H9 (cell line): ENCODE measurements around the gene JMJD1C. TPM values are rescaled to one million over a fixed set of nuclear protein-coding genes. Genes with fewer than 3 reads are reported as not detected.

Experiments used
- DNase-seq: peaks from one replicate; pipeline ENCODE4 v3.0.0-alpha.2; 2017
- H2AFZ ChIP-seq: one replicate; pipeline ENCODE4 v1.6.1; 2013; ENCODE audit warnings: mild to moderate bottlenecking, low read length, control low read depth, moderate library complexity
- H2AK5ac ChIP-seq: 2 replicates; pipeline ENCODE4 v1.6.1; 2013; ENCODE audit warnings: low read length, control low read depth, mixed read lengths; ENCODE audit not compliant: insufficient read length
- H2BK120ac ChIP-seq: one replicate; pipeline ENCODE4 v1.6.1; 2013; ENCODE audit warnings: low read depth, mild to moderate bottlenecking, low read length, control low read depth, inconsistent platforms; ENCODE audit not compliant: poor library complexity, severe bottlenecking
- H2BK12ac ChIP-seq: 2 replicates; pipeline ENCODE4 v1.6.1; 2013; ENCODE audit warnings: low read length, control low read depth, mixed read lengths, low read depth; ENCODE audit not compliant: insufficient read length
- H2BK15ac ChIP-seq: 2 replicates; pipeline ENCODE4 v1.6.1; 2013; ENCODE audit warnings: low read depth, low read length, control low read depth
- H2BK20ac ChIP-seq: one replicate; pipeline ENCODE4 v1.6.1; 2013; ENCODE audit warnings: low read depth, mild to moderate bottlenecking, low read length, control low read depth, inconsistent platforms; ENCODE audit not compliant: poor library complexity, severe bottlenecking
- H2BK5ac ChIP-seq: 2 replicates; pipeline ENCODE4 v1.6.1; 2013; ENCODE audit warnings: low read length, control low read depth, mixed read lengths; ENCODE audit not compliant: insufficient read length
- H3K14ac ChIP-seq: 2 replicates; pipeline ENCODE4 v1.6.1; 2013; ENCODE audit warnings: low read length, control low read depth; ENCODE audit not compliant: insufficient read depth
- H3K18ac ChIP-seq: 2 replicates; pipeline ENCODE4 v1.6.1; 2013; ENCODE audit warnings: low read depth, mild to moderate bottlenecking, mixed read lengths, low read length, control low read depth; ENCODE audit not compliant: insufficient read length
- H3K23ac ChIP-seq: 2 replicates; pipeline ENCODE4 v1.6.1; 2013; ENCODE audit warnings: low read length, control low read depth, mixed read lengths, low read depth; ENCODE audit not compliant: insufficient read length
- H3K23me2 ChIP-seq: 2 replicates; pipeline ENCODE4 v1.6.1; 2013; ENCODE audit warnings: low read depth, mild to moderate bottlenecking, mixed read lengths, low read length, control low read depth; ENCODE audit not compliant: insufficient read length, poor library complexity, severe bottlenecking
- H3K27ac ChIP-seq: 2 replicates; pipeline ENCODE4 v1.5.1; 2013; ENCODE audit warnings: low read length, control low read depth, mixed read lengths, low read depth; ENCODE audit not compliant: insufficient read length
- H3K27me3 ChIP-seq: 2 replicates; pipeline ENCODE4 v1.6.1; 2013; ENCODE audit warnings: low read length, control low read depth, inconsistent platforms; ENCODE audit not compliant: insufficient read depth
- H3K4ac ChIP-seq: 2 replicates; pipeline ENCODE4 v1.6.1; 2013; ENCODE audit warnings: low read depth, mild to moderate bottlenecking, control low read depth, inconsistent platforms, low read length, moderate library complexity
- H3K4me1 ChIP-seq: 2 replicates; pipeline ENCODE4 v1.6.1; 2013; ENCODE audit warnings: low read length, control low read depth, inconsistent platforms; ENCODE audit not compliant: insufficient read depth
- H3K4me2 ChIP-seq: 2 replicates; pipeline ENCODE4 v1.6.1; 2013; ENCODE audit warnings: low read length, control low read depth, mixed read lengths; ENCODE audit not compliant: insufficient read length, insufficient read depth
- H3K56ac ChIP-seq: 2 replicates; pipeline ENCODE4 v1.6.1; 2013; ENCODE audit warnings: low read depth, mild to moderate bottlenecking, mixed read lengths, low read length, control low read depth; ENCODE audit not compliant: insufficient read length
- H3K79me1 ChIP-seq: 2 replicates; pipeline ENCODE4 v1.6.1; 2013; ENCODE audit warnings: low read depth, mild to moderate bottlenecking, moderate library complexity, low read length, control low read depth, inconsistent platforms; ENCODE audit not compliant: insufficient read depth, poor library complexity, severe bottlenecking
- H3K79me2 ChIP-seq: 2 replicates; pipeline ENCODE4 v1.6.1; 2013; ENCODE audit warnings: low read length, control low read depth, inconsistent platforms; ENCODE audit not compliant: insufficient read depth
- H3K9ac ChIP-seq: 2 replicates; pipeline ENCODE4 v1.6.1; 2013; ENCODE audit warnings: low read length, control low read depth, mixed read lengths; ENCODE audit not compliant: insufficient read length; ENCODE audit errors: extremely low read depth
- H3K9me3 ChIP-seq: one replicate; pipeline ENCODE4 v1.6.1; 2013; ENCODE audit warnings: low read depth, low read length, inconsistent platforms; ENCODE audit not compliant: control insufficient read depth
- H3T11ph ChIP-seq: one replicate; pipeline ENCODE4 v1.6.1; 2013; ENCODE audit warnings: mild to moderate bottlenecking, low read length, control low read depth, inconsistent platforms
- H4K20me1 ChIP-seq: one replicate; pipeline ENCODE4 v1.6.1; 2013; ENCODE audit not compliant: control insufficient read depth, insufficient read length, insufficient read depth
- H4K5ac ChIP-seq: 2 replicates; pipeline ENCODE4 v1.6.1; 2013; ENCODE audit warnings: low read depth, mild to moderate bottlenecking, mixed read lengths, low read length, control low read depth; ENCODE audit not compliant: insufficient read length
- H4K8ac ChIP-seq: replicated peaks from 2 replicates; pipeline ENCODE4 v1.6.1; 2013; ENCODE audit warnings: low read length, control low read depth, mixed read lengths, low read depth; ENCODE audit not compliant: insufficient read length
- H4K91ac ChIP-seq: 2 replicates; pipeline ENCODE4 v1.6.1; 2013; ENCODE audit warnings: low read depth, mild to moderate bottlenecking, moderate library complexity, mixed read lengths, low read length, control low read depth; ENCODE audit not compliant: insufficient read length
- H3K27ac Mint-ChIP-seq, 3 experiments: 2 replicates in 2 of 3; 3 replicates in 1 of 3; pipeline ENCODE4 v1.8.0; 2020 to 2021; ENCODE audit warnings: mixed read lengths in 3 of 3, mild to moderate bottlenecking in 1 of 3, moderate library complexity in 1 of 3
- H3K27me3 Mint-ChIP-seq: 2 replicates; pipeline ENCODE4 v1.8.0; 2021; ENCODE audit warnings: low read depth, mild to moderate bottlenecking, moderate library complexity, mixed read lengths
- H3K36me3 Mint-ChIP-seq, 3 experiments: 2 replicates in 2 of 3; 3 replicates in 1 of 3; pipeline ENCODE4 v1.8.0; 2020 to 2021; ENCODE audit warnings: low read depth in 3 of 3, mixed read lengths in 3 of 3; ENCODE audit not compliant: insufficient read depth in 1 of 3
- H3K4me1 Mint-ChIP-seq, 2 experiments: 2 replicates each; pipeline ENCODE4 v1.8.0; 2020; ENCODE audit warnings: mixed read lengths in 2 of 2
- H3K4me3 Mint-ChIP-seq, 2 experiments: 2 replicates in 1 of 2; 3 replicates in 1 of 2; pipeline ENCODE4 v1.8.0; 2020 to 2021; ENCODE audit warnings: mild to moderate bottlenecking in 2 of 2, mixed read lengths in 2 of 2, moderate library complexity in 1 of 2
- H3K9me3 Mint-ChIP-seq, 2 experiments: 2 replicates in 1 of 2; 3 replicates in 1 of 2; pipeline ENCODE4 v1.8.0; 2020; ENCODE audit warnings: mild to moderate bottlenecking in 2 of 2, mixed read lengths in 2 of 2, moderate library complexity in 1 of 2
- CTCF ChIP-seq: fragments of 200-600 bp; sonication (generic); conservative IDR thresholded peaks from 3 replicates; pipeline ENCODE4 v1.8.0; 2021; ENCODE audit warnings: antibody characterized with exemption, mild to moderate bottlenecking
- WGBS: extraction: QIAGEN DNeasy Blood & Tissue Kit; methylation state at CpG from one replicate; pipeline ENCODE4 v1.1.7; 2013; ENCODE audit warnings: missing lambda C conversion rate, low lambda C conversion rate, mixed read lengths; ENCODE audit not compliant: insufficient read length; ENCODE audit errors: extremely low coverage; 5-methylcytosine and 5-hydroxymethylcytosine counted together
- total RNA-seq: library from RNA; stranded (reverse); gene quantifications from 2 replicates; pipeline ENCODE4 v1.2.1, GENCODE V29; 2021

Gene JMJD1C
- total RNA-seq, 1 experiment from 2014 or later, result 200 TPM

GRCh38 chr10:63265222-63265617 lies 200.6 kb downstream of the JMJD1C start:
- no peak for TF ChIP-seq CTCF
- Histone ChIP-seq H4K91ac (no peak overlapping the region), H3K23ac (no peak overlapping the region), H2BK20ac (no peak overlapping the region), H4K8ac (no peak overlapping the region), H2BK15ac (no peak overlapping the region), H3K56ac (no peak overlapping the region), H3K23me2 (no peaks in the 10 kb centered on the region), H3K4me1 (no peaks in the 10 kb centered on the region), H4K5ac (no peak overlapping the region), H3K9me3 (no peaks in the 10 kb centered on the region), H2AK5ac (no peak overlapping the region), H4K20me1 (no peaks in the 10 kb centered on the region), H2BK5ac (no peak overlapping the region), H2BK120ac (no peak overlapping the region), H3T11ph (no peak overlapping the region), H3K14ac (no peak overlapping the region; the same call in 1 of the 2 replicates), H3K79me1 (no peaks in the 10 kb centered on the region), H3K27me3 (no peaks in the 10 kb centered on the region), H2BK12ac (no peak overlapping the region), H3K27ac (no peak overlapping the region), H3K18ac (no peak overlapping the region), H3K79me2 (peaks cover 43% of the 10 kb centered on the region; the same call in 1 of the 2 replicates), H3K9ac (peak overlapping the region; percentile 94), H3K4ac (no peak overlapping the region), H2AFZ (no peak overlapping the region), H3K4me2 (peak overlapping the region; percentile 82)
- H3K36me3 Mint-ChIP-seq, result peaks cover 44 to 47% (median 46%) of the 10 kb centered on the region in 3 experiments
- H3K4me3 Mint-ChIP-seq, result peak overlapping the region; percentile 95 to 99
- H3K9me3 Mint-ChIP-seq, result peaks cover 3% of the 10 kb centered on the region in 2 experiments; a peak in 1 of 5 replicates
- H3K27ac Mint-ChIP-seq, result peak overlapping the region; percentile 95 to 98 (median 95)
- no peak for DNase-seq
- WGBS, result no CpG with 5 or more reads among the region's 5 CpGs
- H3K4me1 Mint-ChIP-seq, result peaks cover 23 to 32% of the 10 kb centered on the region in 2 experiments
- H3K27me3 Mint-ChIP-seq, result no peaks in the 10 kb centered on the region
